Measurements from ENCODE around the gene TMSB15C.

Gene TMSB15C

DNA sequence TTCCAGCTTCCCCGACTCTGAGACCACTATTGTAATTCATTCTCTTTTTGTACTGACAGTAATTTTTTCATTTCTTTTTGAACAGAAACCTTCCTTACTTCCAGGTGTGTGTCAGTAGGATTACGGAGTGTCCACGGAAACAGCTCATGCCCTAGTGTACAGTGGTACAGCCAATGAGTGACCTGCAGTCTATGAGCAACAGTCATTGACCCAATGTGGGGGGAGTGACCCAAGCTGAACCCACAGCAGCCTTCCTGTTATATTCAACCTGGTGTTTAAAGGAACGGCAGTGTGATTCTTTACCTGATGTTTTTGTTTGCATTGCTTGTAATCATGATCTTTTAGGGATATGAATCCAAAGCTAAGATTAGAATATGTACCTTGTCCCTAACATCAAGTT, 35.0 kb downstream of the TMSB15C start:
- no peak for DNase-seq

GRCh38 chrX:104039689-104040505, 36.1 kb downstream of the TMSB15C start, which contains the start of gene H2BW2:
Gene H2BW2, plus strand, starts transcription at chrX:104039956. Its CDS starts 39 bp downstream, at chrX:104039995.
- DNase-seq: peak in 1 of 4 experiments; percentile 0

All from activated naive CD4-positive, alpha-beta T cell (primary cell).